Measurements from ENCODE around the gene CADPS.
A peak's percentile ranks its signal among the peaks of the same experiment; 100 is the strongest.

DNA sequence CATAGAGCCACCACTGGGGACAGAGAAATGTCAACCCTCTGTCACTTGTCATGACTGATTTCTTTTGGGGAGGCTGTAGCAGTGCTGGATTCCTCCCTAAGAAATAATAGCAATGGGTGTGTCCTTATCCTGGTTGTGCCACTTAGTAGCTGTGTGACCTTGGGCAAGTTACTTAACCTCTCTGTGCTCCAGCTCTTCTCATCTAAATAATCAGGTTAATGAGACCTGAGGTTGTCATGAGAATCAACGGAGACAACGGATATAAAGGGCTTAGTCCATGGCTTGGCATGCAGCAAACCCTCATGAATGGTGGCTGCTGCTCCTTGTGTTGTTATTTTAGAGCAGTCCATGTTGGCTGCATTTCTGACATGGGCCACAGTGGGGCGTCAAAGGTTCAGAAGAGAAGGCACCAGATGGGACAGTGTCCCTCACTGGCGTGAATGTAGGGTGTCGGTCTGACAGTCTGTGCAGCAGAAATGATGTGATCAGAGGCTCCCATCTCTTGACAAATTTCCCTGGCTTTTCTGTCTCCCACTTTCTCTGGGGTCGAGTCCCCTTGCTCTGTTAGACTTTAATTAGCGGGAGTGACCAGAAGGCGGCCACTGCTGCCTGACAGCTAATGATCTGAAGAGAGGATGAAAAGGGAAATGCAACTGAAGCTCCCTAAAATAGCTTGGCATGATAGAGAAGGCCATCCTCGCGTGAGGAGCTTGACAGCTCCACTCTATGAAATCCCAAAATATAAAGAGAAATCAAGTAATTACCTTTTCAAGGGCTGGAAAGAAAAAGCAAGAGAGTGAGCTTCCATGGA, 209.4 kb downstream of the CADPS start:
- TF ChIP-seq, protein P1, sequence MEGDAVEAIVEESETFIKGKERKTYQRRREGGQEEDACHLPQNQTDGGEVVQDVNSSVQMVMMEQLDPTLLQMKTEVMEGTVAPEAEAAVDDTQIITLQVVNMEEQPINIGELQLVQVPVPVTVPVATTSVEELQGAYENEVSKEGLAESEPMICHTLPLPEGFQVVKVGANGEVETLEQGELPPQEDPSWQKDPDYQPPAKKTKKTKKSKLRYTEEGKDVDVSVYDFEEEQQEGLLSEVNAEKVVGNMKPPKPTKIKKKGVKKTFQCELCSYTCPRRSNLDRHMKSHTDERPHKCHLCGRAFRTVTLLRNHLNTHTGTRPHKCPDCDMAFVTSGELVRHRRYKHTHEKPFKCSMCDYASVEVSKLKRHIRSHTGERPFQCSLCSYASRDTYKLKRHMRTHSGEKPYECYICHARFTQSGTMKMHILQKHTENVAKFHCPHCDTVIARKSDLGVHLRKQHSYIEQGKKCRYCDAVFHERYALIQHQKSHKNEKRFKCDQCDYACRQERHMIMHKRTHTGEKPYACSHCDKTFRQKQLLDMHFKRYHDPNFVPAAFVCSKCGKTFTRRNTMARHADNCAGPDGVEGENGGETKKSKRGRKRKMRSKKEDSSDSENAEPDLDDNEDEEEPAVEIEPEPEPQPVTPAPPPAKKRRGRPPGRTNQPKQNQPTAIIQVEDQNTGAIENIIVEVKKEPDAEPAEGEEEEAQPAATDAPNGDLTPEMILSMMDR (IDR thresholded peaks at IDR 0.05) = peak; percentile 74
- no peak for TF ChIP-seq SIN3A (IDR thresholded peaks at IDR 0.05; ENCODE audit: borderline replicate concordance, insufficient read depth, low read depth, low read length)
- no peak for TF ChIP-seq POLR2AphosphoS5 (IDR thresholded peaks at IDR 0.05; ENCODE audit: low read depth, low read length)
- TF ChIP-seq, protein P2, sequence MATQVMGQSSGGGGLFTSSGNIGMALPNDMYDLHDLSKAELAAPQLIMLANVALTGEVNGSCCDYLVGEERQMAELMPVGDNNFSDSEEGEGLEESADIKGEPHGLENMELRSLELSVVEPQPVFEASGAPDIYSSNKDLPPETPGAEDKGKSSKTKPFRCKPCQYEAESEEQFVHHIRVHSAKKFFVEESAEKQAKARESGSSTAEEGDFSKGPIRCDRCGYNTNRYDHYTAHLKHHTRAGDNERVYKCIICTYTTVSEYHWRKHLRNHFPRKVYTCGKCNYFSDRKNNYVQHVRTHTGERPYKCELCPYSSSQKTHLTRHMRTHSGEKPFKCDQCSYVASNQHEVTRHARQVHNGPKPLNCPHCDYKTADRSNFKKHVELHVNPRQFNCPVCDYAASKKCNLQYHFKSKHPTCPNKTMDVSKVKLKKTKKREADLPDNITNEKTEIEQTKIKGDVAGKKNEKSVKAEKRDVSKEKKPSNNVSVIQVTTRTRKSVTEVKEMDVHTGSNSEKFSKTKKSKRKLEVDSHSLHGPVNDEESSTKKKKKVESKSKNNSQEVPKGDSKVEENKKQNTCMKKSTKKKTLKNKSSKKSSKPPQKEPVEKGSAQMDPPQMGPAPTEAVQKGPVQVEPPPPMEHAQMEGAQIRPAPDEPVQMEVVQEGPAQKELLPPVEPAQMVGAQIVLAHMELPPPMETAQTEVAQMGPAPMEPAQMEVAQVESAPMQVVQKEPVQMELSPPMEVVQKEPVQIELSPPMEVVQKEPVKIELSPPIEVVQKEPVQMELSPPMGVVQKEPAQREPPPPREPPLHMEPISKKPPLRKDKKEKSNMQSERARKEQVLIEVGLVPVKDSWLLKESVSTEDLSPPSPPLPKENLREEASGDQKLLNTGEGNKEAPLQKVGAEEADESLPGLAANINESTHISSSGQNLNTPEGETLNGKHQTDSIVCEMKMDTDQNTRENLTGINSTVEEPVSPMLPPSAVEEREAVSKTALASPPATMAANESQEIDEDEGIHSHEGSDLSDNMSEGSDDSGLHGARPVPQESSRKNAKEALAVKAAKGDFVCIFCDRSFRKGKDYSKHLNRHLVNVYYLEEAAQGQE (IDR thresholded peaks at IDR 0.05; ENCODE audit: insufficient read depth in 1 of 2, low read depth in 2 of 2, low read length in 1 of 2) = no peak
- no peak for TF ChIP-seq TCF7L2 (IDR thresholded peaks at IDR 0.05; ENCODE audit: low read depth, low read length)
